Psoas muscle (tissue), 8 donors: Measurements from ENCODE around the gene UBE2D2. TPM values are rescaled to one million over a fixed set of nuclear protein-coding genes. Genes with fewer than 3 reads are reported as not detected.
A peak's percentile ranks its signal among the peaks of the same experiment; 100 is the strongest.

Experiments
- ATAC-seq, 4 donors: fragments of 200-7000 bp; cut with Tn5 transposase; one replicate each; pipeline ENCODE4 v1.9.1; 2020; ENCODE audit warnings: moderate library complexity in 3 of 4, mild to moderate bottlenecking in 2 of 4
- DNase-seq, 2 donors: peaks; one replicate each; pipeline ENCODE4 v3.0.0-alpha.2; 2020
- H3K27ac ChIP-seq: fragments of 200-600 bp; one replicate; pipeline ENCODE4 v1.8.0; 2022
- H3K27me3 ChIP-seq, 3 donors: fragments of 200-600 bp in 1 of 3; one replicate each; pipeline versions ENCODE4 v1.6.1 to v1.8.0; 2013 to 2022; ENCODE audit warnings: low read length in 2 of 3, mild to moderate bottlenecking in 2 of 3, moderate library complexity in 1 of 3; ENCODE audit not compliant: insufficient read depth in 3 of 3
- H3K36me3 ChIP-seq, 2 donors: fragments of 200-600 bp in 1 of 2; one replicate each; pipeline versions ENCODE4 v1.6.1 to v1.8.0; 2013 to 2022; ENCODE audit warnings: low read depth in 1 of 2, mild to moderate bottlenecking in 1 of 2, moderate library complexity in 1 of 2; ENCODE audit not compliant: insufficient read depth in 1 of 2
- H3K4me1 ChIP-seq: fragments of 200-600 bp; one replicate; pipeline ENCODE4 v1.8.0; 2022
- H3K4me3 ChIP-seq: fragments of 200-600 bp; one replicate; pipeline ENCODE4 v1.8.0; 2022; ENCODE audit warnings: mild to moderate bottlenecking
- H3K9me3 ChIP-seq: fragments of 200-600 bp; one replicate; pipeline ENCODE4 v1.8.0; 2022
- WGBS, 3 donors: extraction: QIAGEN DNeasy Blood & Tissue Kit; methylation state at CpG; one replicate each; pipeline versions ENCODE4 v1.1.6 to v1.1.7; 2013; 5-methylcytosine and 5-hydroxymethylcytosine counted together
- intact Hi-C, 2 donors: fragments of 100-400 bp; cut with DNase I; formaldehyde crosslinking; loops; one replicate each; pipeline versions ENCODE4 v1.11.0 to v1.14.2; 2022
- polyA plus RNA-seq, 3 donors: library from polyadenylated mRNA; stranded (reverse); fragments of 200-250 nt; gene quantifications; one replicate each; pipeline ENCODE4 v1.2.3, GENCODE V29; 2013
- total RNA-seq, 4 donors: library from RNA; stranded (reverse); fragmentation: NEBNext Ultra II Directional in 2 of 4; extraction: Animal tissue kit (Norgen Biotek cat#: 25700) in 2 of 4; gene quantifications; one replicate each; pipeline versions ENCODE4 v1.2.1 to v1.2.4, GENCODE V29; 2021 to 2023
- TF ChIP-seq, protein P1 (sequence below): fragments of 200-600 bp; IDR thresholded peaks from one replicate; pipeline ENCODE4 v1.8.0; 2022; ENCODE audit warnings: antibody characterized with exemption
- donor health status: healthy with polysubstance abuse.
- donor health status: DM: no; HTN: no; CAD: no; lungs with moderate emphysema.
- donor health status: Bipolar disorder and iron deficiency.
- donor health status: healthy.
- donor health status: DM: yes; HTN: yes; CAD: no.
- donor health status: DM: no; HTN: no; CAD: no.
- donor health status: DM: no; HTN: no; CAD: no.
- donor health status: DM: yes; HTN: yes; CAD: no.

Gene UBE2D2
- total and polyA plus RNA-seq, 7 donors, result 107 to 243 (median 163) TPM

DNA sequence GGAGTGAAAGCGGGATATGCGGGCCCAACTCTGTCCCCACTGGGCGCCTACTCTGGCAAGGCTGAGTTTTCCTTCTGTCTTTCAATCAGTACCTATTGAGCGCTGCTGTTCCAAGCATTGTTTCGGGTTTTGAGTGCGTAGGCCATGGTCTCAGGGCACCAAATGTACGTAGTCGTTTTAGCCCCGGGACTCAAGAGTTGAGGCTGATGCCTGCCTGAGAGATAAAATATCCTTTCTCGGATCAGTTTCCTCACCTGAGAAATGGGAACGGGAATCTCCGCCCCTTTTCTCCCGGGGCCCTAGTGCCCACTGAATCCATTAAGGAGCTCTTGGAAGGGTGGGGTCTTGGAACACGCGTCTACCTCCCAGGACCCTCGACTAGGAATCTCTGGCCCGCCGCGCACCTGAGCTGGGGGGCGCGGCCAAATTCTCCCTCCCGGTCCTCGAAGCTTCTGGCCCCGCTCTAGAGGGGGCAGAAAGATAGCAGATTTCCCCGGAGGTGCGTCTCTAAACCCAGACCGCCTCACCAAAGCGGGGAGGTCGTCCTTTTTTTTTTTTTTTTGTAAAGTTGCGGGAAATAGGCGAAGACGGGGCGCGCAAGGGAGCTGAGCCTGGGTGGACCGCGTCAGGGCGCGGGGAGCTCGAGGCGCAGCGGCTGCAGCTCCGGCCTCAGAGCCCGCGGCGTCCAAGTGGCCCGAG is 86.5 kb downstream of the UBE2D2 start:
- DNase-seq (peak in 1 of 2 donors; percentile 27), ATAC-seq (no peak)
- TF ChIP-seq, protein P1, sequence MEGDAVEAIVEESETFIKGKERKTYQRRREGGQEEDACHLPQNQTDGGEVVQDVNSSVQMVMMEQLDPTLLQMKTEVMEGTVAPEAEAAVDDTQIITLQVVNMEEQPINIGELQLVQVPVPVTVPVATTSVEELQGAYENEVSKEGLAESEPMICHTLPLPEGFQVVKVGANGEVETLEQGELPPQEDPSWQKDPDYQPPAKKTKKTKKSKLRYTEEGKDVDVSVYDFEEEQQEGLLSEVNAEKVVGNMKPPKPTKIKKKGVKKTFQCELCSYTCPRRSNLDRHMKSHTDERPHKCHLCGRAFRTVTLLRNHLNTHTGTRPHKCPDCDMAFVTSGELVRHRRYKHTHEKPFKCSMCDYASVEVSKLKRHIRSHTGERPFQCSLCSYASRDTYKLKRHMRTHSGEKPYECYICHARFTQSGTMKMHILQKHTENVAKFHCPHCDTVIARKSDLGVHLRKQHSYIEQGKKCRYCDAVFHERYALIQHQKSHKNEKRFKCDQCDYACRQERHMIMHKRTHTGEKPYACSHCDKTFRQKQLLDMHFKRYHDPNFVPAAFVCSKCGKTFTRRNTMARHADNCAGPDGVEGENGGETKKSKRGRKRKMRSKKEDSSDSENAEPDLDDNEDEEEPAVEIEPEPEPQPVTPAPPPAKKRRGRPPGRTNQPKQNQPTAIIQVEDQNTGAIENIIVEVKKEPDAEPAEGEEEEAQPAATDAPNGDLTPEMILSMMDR, result no peak
- H3K36me3 ChIP-seq, result no peaks in the 10 kb centered on the region
- intact Hi-C loops, result loop anchor here (1.0 to 5.0 kb wide), 2 partner anchors 10 to 35 kb away; no protein-coding TSS in a partner anchor
- peaks cover 27% of the 10 kb centered on the region for H3K4me1 ChIP-seq
- WGBS, 3 donors, result 15 to 25% (median 21%) methylated on average over 40 to 46 of the region's 46 CpGs
- H3K27ac ChIP-seq, result peak overlapping the region; percentile 98
- H3K4me3 ChIP-seq, result peak overlapping the region; percentile 99
- H3K9me3 ChIP-seq, result no peaks in the 10 kb centered on the region
- no peaks in the 10 kb centered on the region for H3K27me3 ChIP-seq

DNA sequence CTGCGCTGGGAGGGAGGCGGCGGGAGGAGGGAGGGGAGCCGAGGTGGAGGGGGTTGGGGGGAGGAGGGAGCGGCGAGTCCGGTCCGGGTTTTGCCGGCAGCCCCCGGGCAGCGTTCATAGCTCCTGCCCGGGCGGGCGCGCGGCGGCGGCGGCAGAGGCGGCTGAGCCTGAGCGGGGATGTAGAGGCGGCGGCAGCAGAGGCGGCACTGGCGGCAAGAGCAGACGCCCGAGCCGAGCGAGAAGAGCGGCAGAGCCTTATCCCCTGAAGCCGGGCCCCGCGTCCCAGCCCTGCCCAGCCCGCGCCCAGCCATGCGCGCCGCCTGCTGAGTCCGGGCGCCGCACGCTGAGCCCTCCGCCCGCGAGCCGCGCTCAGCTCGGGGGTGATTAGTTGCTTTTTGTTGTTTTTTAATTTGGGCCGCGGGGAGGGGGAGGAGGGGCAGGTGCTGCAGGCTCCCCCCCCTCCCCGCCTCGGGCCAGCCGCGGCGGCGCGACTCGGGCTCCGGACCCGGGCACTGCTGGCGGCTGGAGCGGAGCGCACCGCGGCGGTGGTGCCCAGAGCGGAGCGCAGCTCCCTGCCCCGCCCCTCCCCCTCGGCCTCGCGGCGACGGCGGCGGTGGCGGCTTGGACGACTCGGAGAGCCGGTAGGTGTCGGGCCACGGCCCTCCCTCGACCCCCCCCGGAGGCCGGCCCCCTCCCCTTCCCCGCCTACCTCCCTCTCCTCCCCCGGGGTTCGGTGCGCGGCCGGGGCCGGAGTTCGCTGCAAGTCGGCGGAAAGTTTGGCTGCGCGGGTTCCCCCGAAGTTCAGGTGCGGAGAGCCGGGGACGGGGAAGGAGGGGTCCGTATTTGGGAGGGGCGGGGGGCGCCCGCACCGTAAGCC is 87.3 kb downstream of the UBE2D2 start, which contains the start of gene CXXC5:
CXXC5 (plus strand) TSS at position 145 of the 877 bp plus-strand sequence. CDS start 32,175 bp downstream, outside the sequence.
- peak within 1 kb of the TSS; percentile 98 for H3K27ac ChIP-seq
- TF ChIP-seq, protein P1, result no peak
- ATAC-seq, result peak; percentile 63 to 74 (median 67)
- DNase-seq, result peak; percentile 91 to 94
- H3K27me3 ChIP-seq, result no peaks in the 10 kb centered on the region
- WGBS, 3 donors, result 0 to 1% (median 0%) methylated on average over 34 to 104 of the region's 106 CpGs
- intact Hi-C loops, result loop anchor here (1.0 to 5.0 kb wide), 2 partner anchors 11 to 34 kb away; no protein-coding TSS in a partner anchor
- peaks cover 28% of the 10 kb centered on the region for H3K4me1 ChIP-seq
- H3K36me3 ChIP-seq, result no peaks in the 10 kb centered on the region
- H3K9me3 ChIP-seq, result no peaks in the 10 kb centered on the region
- H3K4me3 ChIP-seq, result peak within 1 kb of the TSS; percentile 99

DNA sequence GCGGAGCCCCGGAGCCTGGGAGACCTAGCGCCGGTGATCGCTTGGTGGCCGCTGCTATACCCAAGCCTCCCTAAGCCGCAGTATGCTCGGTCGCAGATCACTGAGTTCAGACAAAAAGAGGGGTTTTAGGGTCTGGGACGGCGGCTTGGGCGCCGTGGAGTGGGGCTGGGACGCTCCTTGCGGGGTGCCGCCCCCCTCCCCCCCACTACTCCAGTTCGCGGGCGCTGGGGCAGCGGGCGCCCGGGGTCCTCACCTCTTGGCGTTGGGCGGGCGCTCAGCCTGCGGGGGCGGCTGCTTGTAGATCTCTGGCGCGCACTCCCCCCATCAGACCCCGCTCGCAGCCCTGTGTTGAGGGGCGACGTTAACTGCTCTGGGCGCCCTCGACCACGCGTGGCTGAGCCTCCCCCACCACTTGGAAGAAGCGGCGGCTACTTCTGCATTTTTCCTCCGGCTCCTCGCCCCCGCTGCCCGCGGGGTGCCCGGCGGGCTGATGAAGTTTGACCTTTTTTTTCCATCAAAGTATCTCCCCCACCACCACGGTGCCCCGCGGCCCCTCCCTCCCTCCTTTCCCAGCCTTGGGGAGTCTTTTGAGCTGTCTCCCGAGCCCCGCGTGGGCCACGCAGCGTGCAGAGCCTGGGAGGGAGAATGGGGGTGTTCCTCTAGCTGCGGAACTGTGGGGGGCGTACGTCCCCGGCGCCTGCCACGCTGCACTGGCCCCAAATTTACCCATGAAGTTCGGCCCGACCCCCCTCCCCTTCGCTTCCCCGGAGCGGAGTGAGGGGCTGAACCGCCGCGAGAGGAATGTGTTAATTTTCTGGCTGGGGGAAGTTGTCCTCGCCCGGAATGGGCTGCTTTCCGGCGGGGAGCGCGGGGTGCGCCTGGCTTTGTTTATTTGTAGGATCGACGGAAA is 88.2 kb downstream of the UBE2D2 start:
- TF ChIP-seq, protein P1, result no peak
- no peaks in the 10 kb centered on the region for H3K9me3 ChIP-seq
- peak in 1 of 4 donors; percentile 1 for ATAC-seq
- intact Hi-C loops, result loop anchor here in 1 of 2 donors (5.0 kb wide), 1 partner anchor 33 kb away; no protein-coding TSS in a partner anchor
- peak overlapping the region; percentile 98 for H3K27ac ChIP-seq
- no peaks in the 10 kb centered on the region for H3K36me3 ChIP-seq
- H3K27me3 ChIP-seq, result no peaks in the 10 kb centered on the region
- peak overlapping the region; percentile 99 for H3K4me3 ChIP-seq
- peaks cover 32% of the 10 kb centered on the region for H3K4me1 ChIP-seq
- DNase-seq, result peak in 1 of 2 donors; percentile 62
- 0 to 1% (median 1%) methylated on average over 66 to 77 of the region's 77 CpGs for WGBS, 3 donors

DNA sequence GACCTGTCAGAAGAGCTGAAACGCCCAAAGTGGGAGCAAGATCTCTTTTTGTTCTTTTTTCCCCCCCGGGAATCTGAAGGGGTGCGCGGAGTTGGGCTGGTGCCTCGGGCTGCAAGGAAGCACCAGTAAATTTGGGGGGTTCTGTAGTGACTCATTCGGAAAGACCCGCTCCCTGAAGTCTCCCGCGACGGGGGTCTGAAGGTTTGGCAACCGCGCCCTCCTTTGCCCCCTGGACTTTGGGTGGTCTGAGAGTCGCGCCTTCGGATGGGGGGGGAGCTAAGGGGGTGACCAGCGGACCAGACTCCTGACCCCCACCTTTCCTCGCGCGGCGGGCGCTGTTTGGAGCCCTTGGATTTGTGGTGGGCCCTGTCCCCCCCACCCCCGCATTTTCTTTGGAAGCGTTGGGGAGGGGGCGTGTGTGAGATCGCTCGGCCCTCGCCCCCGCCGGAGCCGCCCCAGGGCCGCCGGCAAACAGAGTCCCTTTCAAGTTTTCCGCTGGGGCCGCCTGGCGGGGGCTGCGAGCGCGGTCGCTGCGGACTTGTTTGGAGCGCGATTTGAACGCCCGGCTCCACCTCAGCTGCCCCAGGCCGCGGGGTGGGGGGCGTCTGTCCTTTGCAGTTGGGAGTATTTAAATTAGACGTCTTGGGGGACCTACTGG is 89.0 kb downstream of the UBE2D2 start:
- H3K36me3 ChIP-seq, result no peaks in the 10 kb centered on the region
- no peaks in the 10 kb centered on the region for H3K9me3 ChIP-seq
- WGBS, 3 donors, result 1% methylated on average over 39 to 48 of the region's 48 CpGs
- intact Hi-C loops, result loop anchor here in 1 of 2 donors (2.0 kb wide), 1 partner anchor 15 kb away; no protein-coding TSS in a partner anchor
- DNase-seq (peak in 1 of 2 donors; percentile 76), ATAC-seq (peak in 1 of 4 donors; percentile 23)
- TF ChIP-seq, protein P1, result peak; percentile 34
- peaks cover 40% of the 10 kb centered on the region for H3K4me1 ChIP-seq
- peak overlapping the region; percentile 99 for H3K4me3 ChIP-seq
- H3K27me3 ChIP-seq, result no peaks in the 10 kb centered on the region
- H3K27ac ChIP-seq, result peak overlapping the region; percentile 98
